ENCODE results near the gene ELAC2.
A peak's percentile ranks its signal among the peaks of the same experiment; 100 is the strongest.

The ELAC2 gene, protein sequence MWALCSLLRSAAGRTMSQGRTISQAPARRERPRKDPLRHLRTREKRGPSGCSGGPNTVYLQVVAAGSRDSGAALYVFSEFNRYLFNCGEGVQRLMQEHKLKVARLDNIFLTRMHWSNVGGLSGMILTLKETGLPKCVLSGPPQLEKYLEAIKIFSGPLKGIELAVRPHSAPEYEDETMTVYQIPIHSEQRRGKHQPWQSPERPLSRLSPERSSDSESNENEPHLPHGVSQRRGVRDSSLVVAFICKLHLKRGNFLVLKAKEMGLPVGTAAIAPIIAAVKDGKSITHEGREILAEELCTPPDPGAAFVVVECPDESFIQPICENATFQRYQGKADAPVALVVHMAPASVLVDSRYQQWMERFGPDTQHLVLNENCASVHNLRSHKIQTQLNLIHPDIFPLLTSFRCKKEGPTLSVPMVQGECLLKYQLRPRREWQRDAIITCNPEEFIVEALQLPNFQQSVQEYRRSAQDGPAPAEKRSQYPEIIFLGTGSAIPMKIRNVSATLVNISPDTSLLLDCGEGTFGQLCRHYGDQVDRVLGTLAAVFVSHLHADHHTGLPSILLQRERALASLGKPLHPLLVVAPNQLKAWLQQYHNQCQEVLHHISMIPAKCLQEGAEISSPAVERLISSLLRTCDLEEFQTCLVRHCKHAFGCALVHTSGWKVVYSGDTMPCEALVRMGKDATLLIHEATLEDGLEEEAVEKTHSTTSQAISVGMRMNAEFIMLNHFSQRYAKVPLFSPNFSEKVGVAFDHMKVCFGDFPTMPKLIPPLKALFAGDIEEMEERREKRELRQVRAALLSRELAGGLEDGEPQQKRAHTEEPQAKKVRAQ
- total RNA-seq = 83.5 reads per million, percentile 79 among the genes with 10 or more reads in this experiment

GRCh38 chr17:13017655-13018459, at the start of gene ELAC2:
TSS of gene ELAC2 (minus strand) at chr17:13018027. CDS start at chr17:13017947, 80 bp downstream.
- peak; percentile 95 for DNase-seq

- DNase-seq = no peak
Observed at GRCh38 chr17:13065032-13065431, 47.2 kb upstream of the ELAC2 start.

GRCh38 chr17:13055131-13055530, 37.3 kb upstream of the ELAC2 start:
- DNase-seq = no peak

- DNase-seq = no peak
Observed at GRCh38 chr17:13054666-13055065, 36.8 kb upstream of the ELAC2 start.

GRCh38 chr17:13051915-13052314, 34.1 kb upstream of the ELAC2 start:
- DNase-seq = no peak

DNA sequence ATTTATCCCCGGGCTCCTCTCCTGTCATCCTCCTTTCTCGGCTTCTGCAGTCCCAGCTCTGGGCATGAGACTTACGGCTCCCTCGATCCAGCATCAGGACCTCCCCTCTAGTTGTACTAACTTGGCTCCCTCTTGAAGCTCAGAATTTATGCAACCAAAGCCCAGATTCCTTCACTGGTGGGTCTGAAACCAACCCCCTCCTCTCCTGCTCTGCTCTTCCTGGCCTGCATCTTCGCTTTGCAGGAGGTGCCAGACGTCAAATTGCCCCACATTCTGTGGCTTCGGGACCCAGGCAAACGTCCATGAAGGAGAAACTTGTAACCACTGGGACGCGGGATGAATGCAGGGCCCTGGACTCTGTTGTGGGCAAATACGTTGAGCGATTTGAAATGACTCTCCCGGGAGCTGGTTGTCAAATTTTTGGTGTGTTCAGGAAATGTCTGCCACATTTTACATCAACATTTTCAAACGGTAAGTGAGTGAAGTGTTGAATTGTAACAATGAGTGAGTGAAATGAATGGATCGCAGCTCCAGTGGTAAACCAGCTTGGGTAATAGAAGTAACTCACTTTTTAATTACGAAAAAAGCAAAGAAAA, 29.3 kb upstream of the ELAC2 start:
- DNase-seq = no peak

DNA sequence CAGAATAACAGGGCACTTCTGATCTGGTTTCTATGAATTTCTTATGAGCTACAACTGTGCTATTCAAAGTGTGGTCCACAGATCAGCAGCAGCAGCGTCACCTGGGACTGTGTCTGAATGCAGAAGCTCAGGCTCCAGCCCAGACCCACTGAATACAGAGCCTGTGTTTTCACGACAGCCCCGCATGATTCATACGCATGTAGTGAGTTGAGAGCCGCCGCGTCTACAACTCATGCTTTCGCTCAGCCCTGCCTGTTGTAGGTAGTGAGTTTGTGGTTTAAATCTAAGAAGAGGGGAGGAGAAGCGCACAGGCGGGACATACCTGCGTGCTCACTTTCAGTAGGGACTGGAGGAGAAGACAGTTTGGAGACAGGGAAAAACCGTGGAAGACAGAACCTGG, 28.5 kb upstream of the ELAC2 start:
- no peak for DNase-seq

DNA sequence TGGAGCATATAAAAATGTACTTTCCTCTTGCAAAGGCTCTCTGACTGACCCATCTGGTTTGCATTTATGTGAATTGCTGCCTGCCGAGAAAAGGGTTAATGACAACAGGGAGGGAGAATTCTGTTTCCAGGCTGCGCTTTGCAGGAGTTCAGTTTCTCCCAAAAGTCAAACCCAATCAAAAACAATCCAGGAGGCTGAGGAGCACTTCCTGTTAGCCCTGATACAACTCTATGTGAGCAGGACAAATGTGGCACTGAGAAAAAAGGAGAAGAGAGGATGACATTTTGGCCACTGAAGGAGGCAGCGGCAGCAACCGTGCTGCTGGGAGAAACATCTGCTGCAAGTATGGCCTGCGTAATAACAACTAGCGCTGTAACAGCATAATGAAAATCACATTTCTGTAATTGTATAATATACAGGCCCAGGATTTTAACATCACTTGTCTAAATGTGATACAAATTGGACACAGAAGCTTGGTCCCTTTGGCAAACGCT, 26.8 kb upstream of the ELAC2 start:
- DNase-seq = no peak

- no peak for DNase-seq
Observed at GRCh38 chr17:13038931-13039665, 21.3 kb upstream of the ELAC2 start.

DNA sequence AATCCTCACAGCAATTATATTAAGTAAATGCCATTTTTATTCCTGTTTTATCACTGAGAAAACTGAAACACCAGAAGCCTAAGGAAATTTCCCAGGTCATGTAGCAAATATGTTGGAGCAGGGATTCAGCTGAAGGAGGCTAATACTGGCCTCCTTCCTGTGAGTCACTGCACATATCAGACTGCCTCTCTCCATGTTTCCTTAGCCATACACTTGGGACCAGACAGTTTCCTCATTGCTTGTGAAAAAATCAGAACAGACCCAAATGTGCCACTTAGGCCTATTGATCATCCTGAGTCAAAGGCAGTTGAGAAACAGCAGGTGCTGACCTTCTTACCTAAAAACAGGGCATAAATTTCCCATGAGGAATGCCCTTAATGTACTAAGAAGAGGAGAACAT, 18.9 kb upstream of the ELAC2 start:
- DNase-seq = no peak

- DNase-seq = no peak
Observed at GRCh38 chr17:13035420-13035819, 17.6 kb upstream of the ELAC2 start.

GRCh38 chr17:13031718-13032350, 14.0 kb upstream of the ELAC2 start:
- peak; percentile 16 for DNase-seq

GRCh38 chr17:13030459-13031300, 12.9 kb upstream of the ELAC2 start:
- peak; percentile 44 for DNase-seq

DNA sequence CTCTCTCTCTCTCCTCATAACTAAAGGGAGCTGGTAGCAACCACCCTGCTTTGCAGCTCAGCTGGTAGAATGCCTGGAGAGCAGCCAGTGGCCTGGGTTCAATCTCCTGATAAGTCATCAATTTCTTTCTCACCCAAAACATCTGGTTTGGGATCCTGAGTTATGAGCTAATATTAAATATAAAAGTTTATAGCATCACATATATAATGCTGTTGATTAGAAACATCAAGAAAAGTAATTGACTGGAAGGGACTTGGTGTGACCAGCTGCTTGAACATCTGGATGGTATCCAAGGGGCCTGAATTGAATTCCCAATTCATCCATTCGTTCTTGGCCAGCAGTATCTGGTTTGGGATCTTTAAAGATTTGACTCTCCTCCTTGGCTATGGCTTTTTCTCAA, 12.2 kb upstream of the ELAC2 start:
- no peak for DNase-seq

- no peak for DNase-seq
Observed at GRCh38 chr17:13029340-13029739, 11.5 kb upstream of the ELAC2 start.

- DNase-seq = no peak
Observed at GRCh38 chr17:13027246-13027645, 9.4 kb upstream of the ELAC2 start.

- no peak for DNase-seq
Observed at GRCh38 chr17:13025687-13026086, 7.9 kb upstream of the ELAC2 start.

DNA sequence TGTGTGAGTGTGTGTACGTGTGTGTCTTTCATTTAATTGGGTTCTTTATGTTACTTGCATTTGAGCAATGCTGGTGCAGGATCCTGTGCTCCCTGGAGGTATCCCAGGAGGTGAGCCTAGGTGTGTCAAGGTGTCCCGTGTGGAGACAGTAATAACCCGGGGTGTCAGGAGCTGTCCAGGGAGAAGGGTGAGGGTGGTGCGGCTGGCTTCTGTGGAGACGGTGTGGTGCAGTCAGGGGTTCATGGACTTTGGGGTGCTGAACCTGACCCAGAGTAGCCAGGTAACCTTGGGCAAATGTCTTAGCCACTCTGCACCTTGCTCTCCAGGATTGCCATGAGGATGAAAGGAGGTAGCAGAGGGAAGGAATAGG, 7.4 kb upstream of the ELAC2 start:
- DNase-seq = no peak

- peak; percentile 56 for DNase-seq
Observed at GRCh38 chr17:13024526-13025257, 6.9 kb upstream of the ELAC2 start.

- DNase-seq = no peak
Observed at GRCh38 chr17:13024016-13024415, 6.2 kb upstream of the ELAC2 start.

Measured in effector CD4-positive, alpha-beta T cell (primary cell).